IPS-11a (cell line): ENCODE data around the gene VOPP1.

Experiments
- H3K4me3 ChIP-seq: one replicate; pipeline ENCODE4 v1.5.1; 2013; ENCODE audit warnings: low read depth, low read length, control low read depth

VOPP1 gene

GRCh38 chr7:55533050-55533728 is 39.1 kb downstream of the VOPP1 start:
- H3K4me3 ChIP-seq, result no peak overlapping the region

- no peak overlapping the region for H3K4me3 ChIP-seq
Observed at GRCh38 chr7:55532150-55532917, 40.0 kb downstream of the VOPP1 start.

GRCh38 chr7:55531536-55531935 is 40.8 kb downstream of the VOPP1 start:
- no peak overlapping the region for H3K4me3 ChIP-seq

DNA sequence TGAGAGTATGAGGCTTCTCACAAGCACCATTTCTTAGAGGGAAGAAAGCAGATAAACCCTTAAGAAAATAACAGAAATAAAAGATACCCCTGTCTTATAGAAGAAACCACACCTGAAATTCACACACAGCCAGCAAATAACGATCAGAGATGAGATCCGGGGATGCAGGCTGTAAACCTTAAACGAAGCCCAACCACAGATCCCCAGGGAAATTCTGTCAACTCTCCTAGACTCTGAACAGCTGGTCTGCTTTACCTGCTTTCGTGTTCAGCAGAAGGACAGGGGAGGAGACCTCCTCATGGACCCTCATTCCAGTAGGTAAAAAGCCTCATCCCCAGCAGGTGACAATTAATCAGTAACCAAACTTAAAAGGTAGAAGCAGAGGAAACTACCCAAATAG is 45.0 kb downstream of the VOPP1 start:
- H3K4me3 ChIP-seq, result no peak overlapping the region

- H3K4me3 ChIP-seq, result no peak overlapping the region
Observed at GRCh38 chr7:55526770-55527169, 45.5 kb downstream of the VOPP1 start.

- no peak overlapping the region for H3K4me3 ChIP-seq
Observed at GRCh38 chr7:55526329-55526728, 46.0 kb downstream of the VOPP1 start.

DNA sequence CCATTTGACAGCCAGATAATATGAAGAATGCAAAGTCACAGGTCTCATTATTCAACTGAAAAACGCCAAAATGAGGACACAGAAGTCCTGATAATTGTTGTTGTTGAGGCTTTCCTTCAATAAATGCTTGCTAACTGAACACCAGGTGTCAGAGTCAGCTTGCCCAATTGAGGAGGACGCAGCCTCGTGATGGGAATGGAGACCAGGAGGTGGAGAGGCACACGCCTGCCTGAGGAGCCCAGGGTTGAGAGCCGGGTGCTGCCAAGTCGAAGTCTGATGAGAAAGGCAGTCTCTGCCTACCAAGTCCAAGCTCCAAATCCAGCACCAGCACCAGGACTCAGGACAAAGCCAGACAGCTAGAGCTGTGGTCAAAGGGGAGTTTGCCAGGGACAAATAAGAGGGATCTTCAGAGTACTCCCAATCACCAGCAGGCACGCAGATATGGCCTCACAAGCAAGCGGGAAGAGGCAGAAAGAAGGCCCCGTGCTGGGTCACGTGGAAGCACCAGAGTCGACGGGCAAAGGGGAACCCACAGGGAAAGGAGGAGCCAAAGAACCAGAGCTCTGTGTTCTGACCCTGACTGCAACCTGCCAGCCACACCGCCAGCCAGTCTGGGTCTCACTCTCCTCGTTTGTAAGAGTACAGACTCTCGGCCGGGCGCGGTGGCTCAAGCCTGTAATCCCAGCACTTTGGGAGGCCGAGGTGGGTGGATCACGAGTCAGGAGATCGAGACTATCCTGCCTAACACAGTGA is 47.6 kb downstream of the VOPP1 start:
- no peak overlapping the region for H3K4me3 ChIP-seq

GRCh38 chr7:55523366-55523765 is 48.9 kb downstream of the VOPP1 start:
- H3K4me3 ChIP-seq, result no peak overlapping the region

- H3K4me3 ChIP-seq, result no peak overlapping the region
Observed at GRCh38 chr7:55521917-55522902, 50.1 kb downstream of the VOPP1 start.

DNA sequence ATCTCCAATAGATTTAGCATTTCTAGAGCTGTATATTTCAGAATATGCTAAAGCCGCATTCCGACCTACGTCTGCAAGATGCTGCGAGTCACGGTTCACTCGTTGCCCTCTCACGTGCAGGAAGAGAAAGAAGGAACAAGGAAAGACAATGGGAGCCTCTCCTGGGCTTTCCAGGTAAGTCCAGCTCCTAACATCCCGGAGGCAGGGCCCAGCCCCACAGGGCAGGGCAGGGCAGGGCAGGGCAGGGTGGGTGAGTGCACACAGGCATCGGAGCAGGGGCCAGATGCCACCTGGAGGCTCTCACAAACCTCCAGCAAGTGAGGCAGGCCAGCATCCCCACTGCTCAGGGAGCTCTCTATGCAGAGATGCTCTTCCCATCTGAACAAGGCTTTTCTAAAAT is 50.8 kb downstream of the VOPP1 start:
- H3K4me3 ChIP-seq, result no peak overlapping the region

DNA sequence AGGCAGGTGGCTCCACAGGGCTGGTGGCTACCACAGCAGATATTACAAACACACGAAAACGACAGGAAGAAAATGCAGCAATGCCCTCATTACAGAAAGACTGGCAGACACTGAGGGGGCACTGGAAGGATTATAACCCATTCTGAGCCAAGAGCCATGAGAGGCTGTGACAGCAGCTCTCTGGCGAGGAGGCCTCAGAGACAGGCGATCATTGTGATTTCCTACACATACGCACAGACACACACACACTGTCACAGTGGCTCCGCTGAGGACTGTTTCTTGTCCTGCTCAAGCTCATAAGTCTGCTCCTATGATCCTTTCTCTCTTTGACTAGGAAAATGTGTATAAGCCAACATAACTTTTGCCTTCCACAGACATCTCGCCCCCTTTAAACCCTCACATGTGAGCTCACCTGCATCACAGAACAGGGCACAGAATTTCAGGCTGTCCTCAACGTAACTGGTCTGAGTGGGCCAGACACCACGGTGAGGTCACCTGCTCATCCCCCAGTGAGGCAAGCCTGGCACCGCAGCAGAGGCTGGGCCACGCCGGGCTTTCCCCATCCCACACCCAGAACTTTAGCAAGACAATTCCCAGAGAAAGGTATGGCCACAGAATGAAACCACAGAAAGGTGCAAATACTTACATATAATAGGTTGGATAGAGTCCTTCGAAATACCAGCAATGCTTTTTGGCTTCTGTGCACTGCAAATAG is 51.7 kb downstream of the VOPP1 start:
- H3K4me3 ChIP-seq, result no peak overlapping the region

GRCh38 chr7:55518836-55519235 is 53.5 kb downstream of the VOPP1 start:
- H3K4me3 ChIP-seq, result no peak overlapping the region

- H3K4me3 ChIP-seq, result no peak overlapping the region
Observed at GRCh38 chr7:55517936-55518689, 54.2 kb downstream of the VOPP1 start.

DNA sequence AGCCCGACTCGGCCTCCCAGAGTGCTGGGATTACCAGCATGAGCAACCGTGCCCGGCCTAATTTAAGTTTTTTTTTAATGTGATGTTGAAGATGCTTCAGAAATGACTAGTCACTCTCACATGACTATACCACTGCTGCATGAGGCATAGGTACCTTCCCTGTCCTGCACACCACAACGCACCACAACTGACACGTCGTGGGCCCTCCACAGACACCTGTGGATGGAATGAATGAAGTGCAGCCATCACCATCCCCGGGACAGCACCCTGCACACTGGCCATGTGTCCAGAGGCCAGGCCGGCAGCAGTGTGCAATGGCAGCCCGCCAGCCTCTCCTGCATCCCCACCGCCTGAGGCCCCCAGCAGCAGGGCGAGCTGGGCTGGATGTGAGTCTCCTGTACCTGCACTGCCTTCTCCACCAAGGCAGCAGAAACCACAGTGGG is 55.1 kb downstream of the VOPP1 start:
- no peak overlapping the region for H3K4me3 ChIP-seq

- no peak overlapping the region for H3K4me3 ChIP-seq
Observed at GRCh38 chr7:55516409-55516808, 55.9 kb downstream of the VOPP1 start.

- H3K4me3 ChIP-seq, result no peak overlapping the region
Observed at GRCh38 chr7:55515569-55516279, 56.6 kb downstream of the VOPP1 start.

GRCh38 chr7:55514546-55515265 is 57.6 kb downstream of the VOPP1 start:
- H3K4me3 ChIP-seq, result no peak overlapping the region

- H3K4me3 ChIP-seq, result no peak overlapping the region
Observed at GRCh38 chr7:55513868-55514267, 58.4 kb downstream of the VOPP1 start.
